Esophagus muscularis mucosa (tissue), 4 donors: ENCODE measurements around the gene SEPTIN5. TPM values are rescaled to one million over a fixed set of nuclear protein-coding genes. Genes with fewer than 3 reads are reported as not detected.

Experiments used
- DNase-seq: peaks from one replicate; pipeline ENCODE4 v3.0.0-alpha.2; 2017; ENCODE audit errors: extremely low spot score
- H3K27ac ChIP-seq, 4 donors: fragments of 200-600 bp; sonication (generic); replicated peaks in 1 of 4; 1 replicate in 3 of 4; 2 replicates in 1 of 4; pipeline ENCODE4 v1.5.1; 2016 to 2019; ENCODE audit warnings: mild to moderate bottlenecking in 1 of 4
- H3K27me3 ChIP-seq, 4 donors: fragments of 200-600 bp; sonication (generic); one replicate each; pipeline versions ENCODE4 v1.5.1 to v1.6.0; 2016 to 2019
- H3K36me3 ChIP-seq, 4 donors: fragments of 200-600 bp; sonication (generic); one replicate each; pipeline ENCODE4 v1.5.1; 2016 to 2019
- H3K4me1 ChIP-seq, 4 donors: fragments of 200-600 bp; sonication (generic); one replicate each; pipeline ENCODE4 v1.5.1; 2016 to 2019
- H3K4me3 ChIP-seq, 4 donors: fragments of 200-600 bp; sonication (generic); 1 replicate in 2 of 4; 2 replicates in 2 of 4; pipeline ENCODE4 v1.5.1; 2016 to 2019; ENCODE audit warnings: mild to moderate bottlenecking in 4 of 4, moderate library complexity in 1 of 4
- H3K9me3 ChIP-seq, 4 donors: fragments of 200-600 bp; sonication (generic); 1 replicate in 3 of 4; 2 replicates in 1 of 4; pipeline ENCODE4 v1.5.1; 2016 to 2019
- EP300 ChIP-seq: sonication (generic); formaldehyde crosslinking; IDR thresholded peaks from one replicate; pipeline ENCODE4 v1.6.1; 2017; ENCODE audit warnings: antibody characterized with exemption
- POLR2A ChIP-seq: fragments of 450-650 bp; IDR thresholded peaks from one replicate; pipeline ENCODE4 v1.6.1; 2017; ENCODE audit warnings: antibody characterized with exemption, moderate library complexity, mild to moderate bottlenecking, low read depth
- POLR2AphosphoS5 ChIP-seq, 2 donors: sonication (generic); formaldehyde crosslinking; IDR thresholded peaks; one replicate each; pipeline ENCODE4 v1.6.1; 2017; ENCODE audit warnings: antibody characterized with exemption in 2 of 2
- WGBS: methylation state at CpG from one replicate; pipeline ENCODE4 v1.1.5; 2018; 5-methylcytosine and 5-hydroxymethylcytosine counted together
- intact Hi-C: fragments of 100-400 bp; cut with DNase I; formaldehyde crosslinking; loops from one replicate; pipeline ENCODE4 v1.15.1; 2023
- total RNA-seq, 4 donors: library from RNA; depleted of rRNA; stranded (reverse); fragments of >200 nt; gene quantifications; one replicate each; pipeline versions ENCODE4 v1.1.0 to v1.2.1, GENCODE V29; 2016
- TF ChIP-seq, protein P1 (sequence below), 3 experiments: fragments of 200-600 bp in 2 of 3; fragments of 450-650 bp in 1 of 3; sonication (generic) in 2 of 3; IDR thresholded peaks; one replicate each; pipeline ENCODE4 v1.5.1; 2017 to 2019; ENCODE audit warnings: antibody characterized with exemption in 3 of 3, mild to moderate bottlenecking in 2 of 3, moderate library complexity in 1 of 3

The SEPTIN5 gene
- total RNA-seq, 4 donors from 2014 or later, result 4.2 to 55.4 (median 20.6) TPM

DNA sequence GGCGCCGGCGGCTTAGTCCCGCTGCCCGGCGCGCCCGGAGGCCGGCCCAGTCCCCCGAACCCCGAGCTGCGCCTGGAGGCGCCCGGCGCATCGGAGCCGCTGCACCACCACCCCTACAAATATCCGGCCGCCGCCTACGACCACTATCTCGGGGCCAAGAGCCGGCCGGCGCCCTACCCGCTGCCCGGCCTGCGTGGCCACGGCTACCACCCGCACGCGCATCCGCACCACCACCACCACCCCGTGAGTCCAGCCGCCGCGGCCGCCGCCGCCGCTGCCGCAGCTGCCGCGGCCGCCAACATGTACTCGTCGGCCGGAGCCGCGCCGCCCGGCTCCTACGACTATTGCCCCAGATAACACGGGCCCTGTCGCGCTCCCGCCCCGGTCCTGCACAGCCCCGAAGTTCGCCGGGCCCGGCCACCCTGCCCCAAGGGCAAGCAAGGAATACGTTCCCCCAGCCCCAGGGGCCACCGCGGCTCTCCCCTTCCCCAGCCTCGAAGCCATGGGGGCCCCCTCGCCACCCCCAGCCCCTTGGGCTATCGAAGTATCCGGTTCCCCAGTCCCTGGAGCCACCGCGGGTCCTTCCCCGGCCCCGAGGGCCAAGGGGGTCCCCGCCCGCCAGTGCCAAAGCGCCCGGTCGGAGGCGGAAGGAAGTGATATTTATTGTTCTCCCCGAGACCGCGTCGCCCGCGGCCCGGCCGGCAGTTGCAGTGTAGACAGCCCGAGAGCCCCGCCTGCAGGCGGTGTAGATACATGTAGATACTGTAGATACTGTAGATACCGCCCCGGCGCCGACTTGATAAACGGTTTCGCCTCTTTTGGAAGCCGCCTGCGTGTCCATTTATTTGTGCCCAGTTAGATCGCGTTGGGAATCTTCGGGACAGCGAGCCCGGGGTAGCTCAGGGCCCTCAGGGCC is 52.5 kb downstream of the SEPTIN5 start:
- no peaks in the 10 kb centered on the region for H3K9me3 ChIP-seq
- intact Hi-C loops, result loop anchor here (10.0 kb wide), 1 partner anchor 78 kb away; no protein-coding TSS in a partner anchor
- TF ChIP-seq POLR2A, result no peak
- no peak for TF ChIP-seq EP300
- TF ChIP-seq, protein P1, sequence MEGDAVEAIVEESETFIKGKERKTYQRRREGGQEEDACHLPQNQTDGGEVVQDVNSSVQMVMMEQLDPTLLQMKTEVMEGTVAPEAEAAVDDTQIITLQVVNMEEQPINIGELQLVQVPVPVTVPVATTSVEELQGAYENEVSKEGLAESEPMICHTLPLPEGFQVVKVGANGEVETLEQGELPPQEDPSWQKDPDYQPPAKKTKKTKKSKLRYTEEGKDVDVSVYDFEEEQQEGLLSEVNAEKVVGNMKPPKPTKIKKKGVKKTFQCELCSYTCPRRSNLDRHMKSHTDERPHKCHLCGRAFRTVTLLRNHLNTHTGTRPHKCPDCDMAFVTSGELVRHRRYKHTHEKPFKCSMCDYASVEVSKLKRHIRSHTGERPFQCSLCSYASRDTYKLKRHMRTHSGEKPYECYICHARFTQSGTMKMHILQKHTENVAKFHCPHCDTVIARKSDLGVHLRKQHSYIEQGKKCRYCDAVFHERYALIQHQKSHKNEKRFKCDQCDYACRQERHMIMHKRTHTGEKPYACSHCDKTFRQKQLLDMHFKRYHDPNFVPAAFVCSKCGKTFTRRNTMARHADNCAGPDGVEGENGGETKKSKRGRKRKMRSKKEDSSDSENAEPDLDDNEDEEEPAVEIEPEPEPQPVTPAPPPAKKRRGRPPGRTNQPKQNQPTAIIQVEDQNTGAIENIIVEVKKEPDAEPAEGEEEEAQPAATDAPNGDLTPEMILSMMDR (IDR thresholded peaks at IDR 0.05), result no peak
- 5% methylated on average over 36 of the region's 103 CpGs for WGBS
- no peak for DNase-seq
- peak overlapping the region; percentile 40 to 49 (median 46) for H3K4me3 ChIP-seq
- H3K4me1 ChIP-seq, result peaks cover 17 to 32% (median 31%) of the 10 kb centered on the region in 4 donors
- peaks cover 0 to 100% (median 51%) of the 10 kb centered on the region in 4 donors for H3K27me3 ChIP-seq
- H3K36me3 ChIP-seq, result no peaks in the 10 kb centered on the region
- H3K27ac ChIP-seq, result no peak overlapping the region

- H3K9me3 ChIP-seq, result no peaks in the 10 kb centered on the region
- H3K27me3 ChIP-seq, result peaks cover 0 to 99% (median 43%) of the 10 kb centered on the region in 4 donors
- TF ChIP-seq, protein P1 (IDR thresholded peaks at IDR 0.05), result no peak
- peak in 1 of 2 donors; percentile 26 for TF ChIP-seq POLR2AphosphoS5 (IDR thresholded peaks at IDR 0.05)
- no peak for TF ChIP-seq EP300
- TF ChIP-seq POLR2A, result no peak
- no peaks in the 10 kb centered on the region for H3K36me3 ChIP-seq
- peaks cover 17 to 32% (median 32%) of the 10 kb centered on the region in 4 donors for H3K4me1 ChIP-seq
- H3K27ac ChIP-seq, result no peak overlapping the region
- DNase-seq, result no peak
- 20% methylated on average over 15 of the region's 35 CpGs for WGBS
- intact Hi-C loops, result loop anchor here (10.0 kb wide), 1 partner anchor 77 kb away; no protein-coding TSS in a partner anchor
- peak overlapping the region; percentile 40 to 49 (median 46) for H3K4me3 ChIP-seq
Observed at GRCh38 chr22:19767427-19768341, 53.4 kb downstream of the SEPTIN5 start.

GRCh38 chr22:19769393-19769715 is 55.1 kb downstream of the SEPTIN5 start:
- Histone ChIP-seq H3K4me3 (no peak overlapping the region), H3K36me3 (no peaks in the 10 kb centered on the region), H3K27me3 (peaks cover 0 to 99% (median 35%) of the 10 kb centered on the region in 4 donors), H3K4me1 (peaks cover 20 to 37% (median 33%) of the 10 kb centered on the region in 4 donors), H3K27ac (no peak overlapping the region), H3K9me3 (no peaks in the 10 kb centered on the region)
- no peak for DNase-seq
- WGBS, result 96% methylated on average over 11 of the region's 12 CpGs
- intact Hi-C loops, result loop anchor here (10.0 kb wide), 1 partner anchor 75 kb away; no protein-coding TSS in a partner anchor
- no peak for TF ChIP-seq EP300

DNA sequence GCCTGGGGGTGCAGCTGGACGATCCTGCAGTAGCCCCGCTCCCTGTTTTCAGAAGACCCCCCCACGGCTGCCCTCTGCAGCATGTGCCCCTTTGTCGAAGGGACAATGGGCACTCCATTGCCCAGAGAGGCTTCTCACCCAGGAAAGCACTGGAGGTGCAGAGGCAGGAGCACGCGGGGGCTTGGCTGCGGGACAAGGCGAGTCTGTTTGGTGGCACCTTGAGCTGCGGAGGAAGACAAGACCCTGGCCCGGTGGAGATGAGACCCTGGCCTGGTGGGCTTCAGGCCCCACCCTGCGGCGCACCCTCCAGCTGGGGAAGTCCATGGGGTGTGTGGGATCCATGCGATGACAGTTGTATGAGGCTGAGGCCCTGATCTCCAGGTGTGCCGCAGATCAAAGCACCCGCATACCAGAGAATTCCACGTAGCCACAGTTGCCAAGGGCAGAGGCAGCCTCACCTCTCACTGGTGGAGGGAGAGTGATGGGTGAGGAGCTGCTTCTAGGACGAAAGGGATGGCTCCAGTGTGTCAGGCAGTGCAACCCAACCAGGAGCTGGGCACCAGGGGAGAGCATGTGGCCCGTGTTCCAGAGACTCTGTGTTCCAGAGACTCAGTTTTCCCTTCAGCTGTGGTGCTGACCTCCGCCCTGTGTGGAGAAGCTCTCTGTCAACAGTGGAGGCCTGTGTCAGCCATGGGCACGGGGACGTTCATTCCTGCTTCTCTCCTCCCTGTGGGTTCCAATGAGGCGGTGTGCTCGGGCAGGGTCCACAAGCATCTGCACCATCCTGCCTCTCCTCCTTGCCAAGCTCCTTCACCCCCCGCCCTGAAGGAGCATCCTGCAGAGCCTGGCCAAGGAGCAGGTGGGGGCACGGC is 56.3 kb downstream of the SEPTIN5 start:
- H3K36me3 ChIP-seq, result no peaks in the 10 kb centered on the region
- H3K27me3 ChIP-seq, result peaks cover 0 to 99% (median 25%) of the 10 kb centered on the region in 4 donors
- no peaks in the 10 kb centered on the region for H3K9me3 ChIP-seq
- H3K4me3 ChIP-seq, result no peak overlapping the region
- WGBS, result 90% methylated on average over 21 of the region's 25 CpGs
- DNase-seq, result no peak
- TF ChIP-seq POLR2AphosphoS5 (IDR thresholded peaks at IDR 0.05) (no peak), POLR2A (no peak), EP300 (no peak)
- TF ChIP-seq, protein P1 (IDR thresholded peaks at IDR 0.05), result no peak
- intact Hi-C loops, result no loop called here
- H3K4me1 ChIP-seq, result peaks cover 20 to 34% (median 29%) of the 10 kb centered on the region in 4 donors
- no peak overlapping the region for H3K27ac ChIP-seq
